ENCODE data around the gene ARHGAP26. TPM values are rescaled to one million over a fixed set of nuclear protein-coding genes. Genes with fewer than 3 reads are reported as not detected.

ARHGAP26 gene
- polyA plus RNA-seq, 1 donor from 2014 or later = 0.83 TPM

GRCh38 chr5:143194206-143194605 lies 424.0 kb downstream of the ARHGAP26 start:
- Histone ChIP-seq H3K36me3 (ENCODE audit: insufficient read depth, low read length) (no peaks in the 10 kb centered on the region), H3F3A (ENCODE audit: insufficient read depth, low read length, poor library complexity, severe bottlenecking) (no peaks in the 10 kb centered on the region), H3K79me2 (replicated peaks; ENCODE audit: insufficient read depth, low read length) (no peaks in the 10 kb centered on the region), H4K20me1 (ENCODE audit: insufficient read depth) (no peaks in the 10 kb centered on the region), H3K27ac (ENCODE audit: low read length) (no peak overlapping the region), H2AFZ (ENCODE audit: low read depth, low read length) (no peak overlapping the region), H3K9me3 (ENCODE audit: low read length) (no peaks in the 10 kb centered on the region), H3K4me2 (ENCODE audit: low read length) (no peak overlapping the region), H3K27me3 (ENCODE audit: insufficient read depth, low read depth, low read length) (no peaks in the 10 kb centered on the region), H3K4me3 (ENCODE audit: low read length) (no peak overlapping the region), H3K9me2 (ENCODE audit: insufficient read depth, low read length) (no peaks in the 10 kb centered on the region), H3K9ac (ENCODE audit: low read length) (no peak overlapping the region)
- TF ChIP-seq SMC3 (conservative IDR thresholded peaks at IDR 0.05; ENCODE audit: poor library complexity) (no peak), POLR2AphosphoS5 (IDR thresholded peaks at IDR 0.05) (no peak), MXI1 (conservative IDR thresholded peaks at IDR 0.05; ENCODE audit: poor library complexity, severe bottlenecking) (no peak), REST (IDR thresholded peaks at IDR 0.05; ENCODE audit: borderline replicate concordance) (no peak), EP300 (conservative IDR thresholded peaks at IDR 0.05; ENCODE audit: poor library complexity, severe bottlenecking) (no peak), TAF1 (IDR thresholded peaks at IDR 0.05; ENCODE audit: low read depth) (no peak), RAD21 (conservative IDR thresholded peaks at IDR 0.05) (no peak), EZH2 (IDR thresholded peaks at IDR 0.05; ENCODE audit: borderline replicate concordance, insufficient read depth, low read length, poor library complexity, severe bottlenecking) (no peak), CTCF (IDR thresholded peaks at IDR 0.05; ENCODE audit: poor library complexity, severe bottlenecking) (no peak)

- H3K4me3 ChIP-seq (ENCODE audit: low read length) = no peak overlapping the region
- no peak overlapping the region for H2AFZ ChIP-seq (ENCODE audit: low read depth, low read length)
- no peak overlapping the region for H3K27ac ChIP-seq (ENCODE audit: low read length)
- TF ChIP-seq MXI1 (conservative IDR thresholded peaks at IDR 0.05; ENCODE audit: poor library complexity, severe bottlenecking) = no peak
- no peak for TF ChIP-seq SMC3 (conservative IDR thresholded peaks at IDR 0.05; ENCODE audit: poor library complexity)
- TF ChIP-seq POLR2AphosphoS5 (IDR thresholded peaks at IDR 0.05) = no peak
- TF ChIP-seq CTCF (IDR thresholded peaks at IDR 0.05; ENCODE audit: poor library complexity, severe bottlenecking) = no peak
- TF ChIP-seq RAD21 (conservative IDR thresholded peaks at IDR 0.05) = no peak
- TF ChIP-seq TAF1 (IDR thresholded peaks at IDR 0.05; ENCODE audit: low read depth) = no peak
- no peak for TF ChIP-seq EP300 (conservative IDR thresholded peaks at IDR 0.05; ENCODE audit: poor library complexity, severe bottlenecking)
- TF ChIP-seq REST (IDR thresholded peaks at IDR 0.05; ENCODE audit: borderline replicate concordance) = no peak
- no peak for TF ChIP-seq EZH2 (IDR thresholded peaks at IDR 0.05; ENCODE audit: borderline replicate concordance, insufficient read depth, low read length, poor library complexity, severe bottlenecking)
- no peaks in the 10 kb centered on the region for H4K20me1 ChIP-seq (ENCODE audit: insufficient read depth)
- no peak overlapping the region for H3K4me2 ChIP-seq (ENCODE audit: low read length)
- H3K27me3 ChIP-seq (ENCODE audit: insufficient read depth, low read depth, low read length) = no peaks in the 10 kb centered on the region
- H3K36me3 ChIP-seq (ENCODE audit: insufficient read depth, low read length) = no peaks in the 10 kb centered on the region
- H3F3A ChIP-seq (ENCODE audit: insufficient read depth, low read length, poor library complexity, severe bottlenecking) = no peaks in the 10 kb centered on the region
- H3K79me2 ChIP-seq (replicated peaks; ENCODE audit: insufficient read depth, low read length) = no peaks in the 10 kb centered on the region
- no peaks in the 10 kb centered on the region for H3K9me3 ChIP-seq (ENCODE audit: low read length)
- no peak overlapping the region for H3K9ac ChIP-seq (ENCODE audit: low read length)
- no peaks in the 10 kb centered on the region for H3K9me2 ChIP-seq (ENCODE audit: insufficient read depth, low read length)
These were observed 424.5 kb downstream of the ARHGAP26 start for GRCh38 chr5:143194713-143195112.
